Progenitor cell of endocrine pancreas (in vitro differentiated cells): ENCODE measurements around the gene CUL4A. TPM values are rescaled to one million over a fixed set of nuclear protein-coding genes. Genes with fewer than 3 reads are reported as not detected.

Source experiments
- DNase-seq: peaks from one replicate; pipeline ENCODE4 v3.0.0; 2021; ENCODE audit warnings: low spot score; ENCODE audit not compliant: unreplicated experiment
- H3K27ac Mint-ChIP-seq: 2 replicates; pipeline ENCODE4 v1.8.0; 2021; ENCODE audit warnings: mild to moderate bottlenecking, moderate library complexity, mixed read lengths
- H3K27me3 Mint-ChIP-seq: 2 replicates; pipeline ENCODE4 v1.8.0; 2021; ENCODE audit warnings: mixed read lengths
- H3K36me3 Mint-ChIP-seq: 2 replicates; pipeline ENCODE4 v1.8.0; 2022; ENCODE audit warnings: mixed read lengths; ENCODE audit not compliant: insufficient read depth
- H3K4me1 Mint-ChIP-seq: 2 replicates; pipeline ENCODE4 v1.8.0; 2021; ENCODE audit warnings: low read depth, mixed read lengths
- H3K4me3 Mint-ChIP-seq: 2 replicates; pipeline ENCODE4 v1.8.0; 2021; ENCODE audit warnings: low read depth, mild to moderate bottlenecking, moderate library complexity, mixed read lengths
- H3K9me3 Mint-ChIP-seq: 2 replicates; pipeline ENCODE4 v1.8.0; 2021; ENCODE audit warnings: low read depth, mixed read lengths
- total RNA-seq: library from RNA; stranded (reverse); gene quantifications from 2 replicates; pipeline ENCODE4 v1.2.1, GENCODE V29; 2021
- TF ChIP-seq, protein P1 (sequence below): fragments of 200-600 bp; sonication (generic); IDR thresholded peaks from one replicate; pipeline ENCODE4 v1.5.0; 2021; ENCODE audit warnings: antibody characterized with exemption, mild to moderate bottlenecking; ENCODE audit not compliant: unreplicated experiment

The CUL4A gene
- total RNA-seq, 1 donor from 2014 or later: 77.1 TPM

DNA sequence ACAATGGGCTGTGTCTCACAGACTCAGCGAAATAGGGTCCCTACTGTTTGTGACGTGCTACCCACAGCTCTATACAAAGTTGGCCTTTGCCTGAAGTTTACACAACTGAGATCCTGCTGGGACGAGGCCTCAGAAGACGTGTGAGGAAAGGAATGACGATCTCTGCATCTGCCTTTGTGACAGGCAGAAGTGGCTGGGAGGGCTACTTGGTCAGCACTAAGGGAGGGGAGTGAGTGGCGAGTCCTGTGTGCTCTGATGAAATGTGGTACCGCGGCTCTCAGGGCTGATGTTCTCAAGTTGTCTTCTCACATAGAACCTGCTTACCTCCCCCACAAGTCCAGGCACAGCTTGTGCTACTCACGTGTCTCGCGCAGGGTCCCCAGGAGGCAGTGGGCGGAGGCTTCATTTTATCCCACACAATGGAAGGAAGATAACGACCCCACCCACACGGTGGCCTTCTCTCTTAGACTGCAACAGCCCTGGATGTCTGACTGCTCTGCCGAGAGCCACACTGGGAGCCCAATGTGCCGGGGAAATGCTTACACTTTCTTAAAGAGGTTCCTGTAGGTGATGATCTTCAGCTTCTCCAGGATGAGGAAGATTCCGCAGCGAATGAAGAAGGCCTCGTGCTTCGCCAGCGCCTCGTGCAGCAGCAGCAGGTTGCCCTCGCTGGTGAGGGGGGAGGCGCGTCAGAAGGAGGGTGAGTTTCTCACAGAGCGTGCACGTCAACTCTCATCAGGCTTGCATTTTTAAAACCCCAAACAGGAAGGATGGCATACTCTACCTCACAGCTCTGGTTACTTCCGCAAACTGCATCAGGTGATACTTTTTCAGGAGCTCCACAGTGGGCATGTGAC lies 29.8 kb upstream of the CUL4A start:
- H3K27ac Mint-ChIP-seq: no peak overlapping the region

GRCh38 chr13:113182046-113182445 lies 27.4 kb upstream of the CUL4A start:
- TF ChIP-seq, protein P1, sequence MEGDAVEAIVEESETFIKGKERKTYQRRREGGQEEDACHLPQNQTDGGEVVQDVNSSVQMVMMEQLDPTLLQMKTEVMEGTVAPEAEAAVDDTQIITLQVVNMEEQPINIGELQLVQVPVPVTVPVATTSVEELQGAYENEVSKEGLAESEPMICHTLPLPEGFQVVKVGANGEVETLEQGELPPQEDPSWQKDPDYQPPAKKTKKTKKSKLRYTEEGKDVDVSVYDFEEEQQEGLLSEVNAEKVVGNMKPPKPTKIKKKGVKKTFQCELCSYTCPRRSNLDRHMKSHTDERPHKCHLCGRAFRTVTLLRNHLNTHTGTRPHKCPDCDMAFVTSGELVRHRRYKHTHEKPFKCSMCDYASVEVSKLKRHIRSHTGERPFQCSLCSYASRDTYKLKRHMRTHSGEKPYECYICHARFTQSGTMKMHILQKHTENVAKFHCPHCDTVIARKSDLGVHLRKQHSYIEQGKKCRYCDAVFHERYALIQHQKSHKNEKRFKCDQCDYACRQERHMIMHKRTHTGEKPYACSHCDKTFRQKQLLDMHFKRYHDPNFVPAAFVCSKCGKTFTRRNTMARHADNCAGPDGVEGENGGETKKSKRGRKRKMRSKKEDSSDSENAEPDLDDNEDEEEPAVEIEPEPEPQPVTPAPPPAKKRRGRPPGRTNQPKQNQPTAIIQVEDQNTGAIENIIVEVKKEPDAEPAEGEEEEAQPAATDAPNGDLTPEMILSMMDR: no peak
- DNase-seq: no peak
- Mint-ChIP-seq H3K27ac (no peak overlapping the region), H3K4me1 (no peaks in the 10 kb centered on the region), H3K27me3 (no peaks in the 10 kb centered on the region), H3K9me3 (no peaks in the 10 kb centered on the region), H3K36me3 (peaks cover 25% of the 10 kb centered on the region), H3K4me3 (no peak overlapping the region)

More for the DNA sequence above, 29.8 kb upstream of the CUL4A start:
- Mint-ChIP-seq H3K4me1 (no peaks in the 10 kb centered on the region), H3K36me3 (peaks cover 33% of the 10 kb centered on the region), H3K9me3 (no peaks in the 10 kb centered on the region), H3K27me3 (no peaks in the 10 kb centered on the region), H3K4me3 (no peak overlapping the region)
- TF ChIP-seq, protein P1: no peak
- no peak for DNase-seq

GRCh38 chr13:113183450-113184129 lies 25.8 kb upstream of the CUL4A start:
- Mint-ChIP-seq H3K27me3 (no peaks in the 10 kb centered on the region), H3K36me3 (peaks cover 25% of the 10 kb centered on the region), H3K4me1 (no peaks in the 10 kb centered on the region), H3K27ac (no peak overlapping the region), H3K9me3 (no peaks in the 10 kb centered on the region), H3K4me3 (no peak overlapping the region)
- TF ChIP-seq, protein P1: no peak
- DNase-seq: no peak

DNA sequence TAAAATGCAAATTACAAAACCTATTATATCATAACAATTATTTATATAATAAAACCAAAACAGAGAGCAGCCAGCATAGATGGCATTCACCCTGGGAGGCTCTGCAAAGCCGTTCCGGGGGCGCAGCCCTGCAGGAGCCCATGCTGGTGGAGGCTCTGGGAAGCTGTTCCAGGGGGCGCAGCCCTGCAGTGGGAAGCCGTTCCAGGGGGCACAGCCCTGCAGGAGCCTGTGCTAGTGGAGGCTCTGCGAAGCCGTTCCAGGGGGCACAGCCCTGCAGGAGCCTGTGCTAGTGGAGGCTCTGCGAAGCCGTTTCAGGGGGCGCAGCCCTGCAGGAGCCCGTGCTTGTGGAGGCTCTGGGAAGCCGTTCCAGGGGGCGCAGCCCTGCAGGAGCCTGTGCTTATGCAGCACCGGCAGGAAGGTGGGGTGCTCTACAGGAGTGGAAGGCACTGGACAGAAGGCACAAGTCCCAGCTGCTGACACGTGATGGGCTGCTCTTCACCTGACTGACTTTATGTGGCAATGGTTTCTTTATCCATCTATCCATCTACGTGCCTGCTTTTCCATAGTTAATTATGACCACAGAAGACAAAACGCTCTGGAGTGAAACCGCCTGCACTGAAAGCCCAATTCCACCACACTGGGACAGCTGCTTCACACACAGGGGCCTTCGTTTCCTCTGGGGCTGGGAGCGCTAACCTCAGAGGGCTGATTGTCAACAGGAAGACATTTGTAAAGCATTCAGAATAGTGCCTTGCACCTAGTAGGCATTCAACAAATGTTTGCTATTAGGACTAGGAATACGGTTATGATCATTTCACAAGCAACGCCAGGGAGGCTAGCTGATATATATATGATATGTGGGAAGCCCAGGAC lies 24.6 kb upstream of the CUL4A start:
- H3K27me3 Mint-ChIP-seq: no peaks in the 10 kb centered on the region
- no peak overlapping the region for H3K4me3 Mint-ChIP-seq

More for the DNA sequence above, 24.6 kb upstream of the CUL4A start:
- no peaks in the 10 kb centered on the region for H3K4me1 Mint-ChIP-seq
- TF ChIP-seq, protein P1: no peak
- H3K36me3 Mint-ChIP-seq: peaks cover 23% of the 10 kb centered on the region
- H3K27ac Mint-ChIP-seq: no peak overlapping the region
- H3K9me3 Mint-ChIP-seq: no peaks in the 10 kb centered on the region
- no peak for DNase-seq
